Fibroblast of skin of right quadriceps (primary cell): ENCODE measurements around the gene SDF2L1.
"Not testable (repeated sequence)": the region's sequence is repeated elsewhere in the genome, so short reads cannot be mapped to it uniquely, and the experiment has no call there.

Experiments
- DNase-seq: peaks from one replicate; pipeline ENCODE4 v3.0.0-alpha.2; 2013

The SDF2L1 gene

GRCh38 chr22:21637450-21637849 lies 4.7 kb upstream of the SDF2L1 start:
- DNase-seq: not testable (repeated sequence)

- no peak for DNase-seq
These were observed 2.7 kb upstream of the SDF2L1 start for GRCh38 chr22:21639359-21639758.

DNA sequence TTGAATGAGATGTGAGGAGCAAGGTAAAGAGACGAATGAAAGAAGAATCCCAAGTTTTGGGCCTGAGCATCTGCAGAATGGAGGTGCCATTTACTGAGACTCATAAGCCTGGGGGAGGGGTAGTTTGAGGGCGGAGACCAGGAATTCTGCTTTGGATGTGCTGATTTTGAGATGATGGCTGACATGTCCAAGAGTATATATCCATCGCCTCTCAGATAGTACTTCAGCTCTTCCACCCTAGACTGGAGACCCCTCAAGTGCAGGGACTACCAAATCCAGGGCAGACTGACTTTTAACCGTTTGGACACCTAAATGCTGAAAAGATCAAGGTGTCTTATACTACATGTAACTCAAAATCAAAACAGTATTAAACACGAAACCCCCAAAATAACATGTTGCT lies 1.3 kb upstream of the SDF2L1 start:
- no peak for DNase-seq

DNA sequence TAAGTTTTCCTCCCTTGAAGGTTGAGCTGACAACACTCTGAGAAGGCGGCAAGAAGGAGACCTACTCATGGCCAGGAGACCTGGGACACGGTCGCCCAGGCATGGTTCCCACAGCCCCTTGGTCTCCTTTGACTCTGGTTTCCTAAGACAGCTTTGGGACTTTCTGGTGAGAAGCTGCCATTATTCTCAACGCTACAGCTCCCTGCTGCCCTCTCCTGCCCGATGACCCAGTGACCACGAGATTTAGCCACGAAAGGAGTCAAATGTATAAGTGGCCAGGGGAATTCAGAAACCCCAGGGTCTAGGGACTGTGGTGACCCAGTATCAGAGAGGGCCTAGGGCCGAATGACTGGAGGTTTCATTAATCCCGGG lies 699 bp upstream of the SDF2L1 start:
- peak; percentile 32 for DNase-seq

DNA sequence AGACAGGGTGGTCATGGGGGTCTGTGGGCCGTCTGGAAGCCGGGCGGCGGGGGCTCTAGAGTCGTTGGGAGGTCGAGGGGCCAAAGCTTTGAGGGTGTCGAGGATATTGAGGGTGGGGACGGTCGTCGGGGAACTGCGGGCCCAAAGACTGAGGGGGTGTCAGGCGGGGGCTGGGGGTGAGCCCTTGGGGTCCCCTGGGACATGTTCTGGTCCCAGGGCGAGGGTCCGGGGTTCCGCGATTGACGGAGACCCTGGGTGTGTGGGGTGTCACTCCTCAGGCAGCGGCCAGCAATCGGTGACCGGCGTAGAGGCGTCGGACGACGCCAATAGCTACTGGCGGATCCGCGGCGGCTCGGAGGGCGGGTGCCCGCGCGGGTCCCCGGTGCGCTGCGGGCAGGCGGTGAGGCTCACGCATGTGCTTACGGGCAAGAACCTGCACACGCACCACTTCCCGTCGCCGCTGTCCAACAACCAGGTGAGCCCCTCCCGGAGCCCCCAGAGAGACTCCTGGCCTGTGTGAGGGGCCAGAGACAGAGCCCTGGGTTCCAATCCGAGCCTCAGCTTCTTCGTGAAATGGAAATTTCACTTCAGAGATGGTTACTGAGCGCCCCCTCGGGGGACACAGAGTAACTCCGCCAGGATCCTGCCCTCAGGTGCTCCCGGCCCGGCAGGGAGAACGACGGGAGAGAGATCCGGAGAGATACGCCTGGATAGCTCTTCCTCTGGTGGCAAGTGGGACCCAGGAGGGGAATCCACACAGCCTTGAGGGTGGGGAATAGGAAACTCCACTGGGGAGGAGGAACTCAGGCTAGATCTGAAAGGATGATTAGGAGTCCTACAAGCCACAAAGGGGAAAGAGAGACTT lies 714 bp downstream of the SDF2L1 start:
- peak; percentile 47 for DNase-seq

GRCh38 chr22:21643533-21644357 lies 1.6 kb downstream of the SDF2L1 start:
- DNase-seq: no peak

- not testable (repeated sequence) for DNase-seq
These were observed 3.4 kb downstream of the SDF2L1 start for GRCh38 chr22:21645513-21645912.

GRCh38 chr22:21646608-21647590 lies 4.8 kb downstream of the SDF2L1 start:
- DNase-seq: peak; percentile 72

DNA sequence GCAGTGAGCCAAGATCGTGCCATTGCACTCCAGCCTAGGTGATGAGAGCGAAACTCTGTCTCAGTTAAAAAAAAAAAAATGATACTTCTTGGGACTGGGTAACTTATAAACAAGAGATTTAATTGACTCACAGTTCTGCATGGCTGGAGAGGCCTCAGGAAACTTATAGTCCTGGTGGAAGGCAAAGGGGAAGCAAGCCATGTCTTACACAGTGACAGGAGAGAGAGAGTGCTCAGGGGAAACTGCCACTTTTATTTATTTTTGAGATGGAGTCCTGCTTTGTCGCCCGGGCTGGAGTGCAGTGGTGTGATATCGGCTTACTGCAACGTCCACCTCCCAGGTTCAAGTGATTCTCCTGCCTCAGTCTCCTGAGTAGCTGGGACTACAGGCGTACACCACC lies 8.2 kb downstream of the SDF2L1 start:
- DNase-seq: no peak

DNA sequence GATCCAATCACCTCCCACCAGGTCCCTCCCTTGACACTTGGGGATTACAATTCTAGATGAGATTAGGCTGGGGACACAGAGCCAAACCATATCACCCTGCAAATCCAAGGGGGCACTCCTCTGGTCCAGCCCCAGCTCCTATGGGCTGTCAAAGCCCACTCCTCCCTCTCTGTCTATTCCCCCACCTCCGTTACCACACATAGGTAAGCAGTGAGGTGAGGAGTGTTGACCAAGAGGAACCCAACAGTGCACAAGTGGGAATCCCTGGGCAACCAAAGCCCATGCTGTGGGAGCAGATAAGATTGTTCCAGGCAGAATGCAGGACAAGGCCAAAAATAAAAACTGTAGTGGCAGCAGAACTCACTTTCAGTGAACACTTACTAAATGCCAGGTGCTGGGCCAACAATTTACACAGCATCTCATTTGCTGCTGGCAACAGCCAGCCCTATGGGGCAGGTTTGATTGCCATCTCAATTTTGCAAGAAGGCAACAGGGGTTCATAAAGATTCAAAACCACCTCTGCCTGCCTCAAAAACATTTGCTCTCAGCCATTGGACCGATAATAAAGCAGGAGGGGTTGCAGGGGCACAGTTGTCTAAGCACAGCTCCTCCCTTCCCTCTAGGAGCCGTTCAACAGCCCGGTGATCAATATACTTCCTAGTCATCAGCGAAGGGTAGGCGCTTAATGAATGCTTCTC lies 8.9 kb downstream of the SDF2L1 start:
- DNase-seq: no peak

DNA sequence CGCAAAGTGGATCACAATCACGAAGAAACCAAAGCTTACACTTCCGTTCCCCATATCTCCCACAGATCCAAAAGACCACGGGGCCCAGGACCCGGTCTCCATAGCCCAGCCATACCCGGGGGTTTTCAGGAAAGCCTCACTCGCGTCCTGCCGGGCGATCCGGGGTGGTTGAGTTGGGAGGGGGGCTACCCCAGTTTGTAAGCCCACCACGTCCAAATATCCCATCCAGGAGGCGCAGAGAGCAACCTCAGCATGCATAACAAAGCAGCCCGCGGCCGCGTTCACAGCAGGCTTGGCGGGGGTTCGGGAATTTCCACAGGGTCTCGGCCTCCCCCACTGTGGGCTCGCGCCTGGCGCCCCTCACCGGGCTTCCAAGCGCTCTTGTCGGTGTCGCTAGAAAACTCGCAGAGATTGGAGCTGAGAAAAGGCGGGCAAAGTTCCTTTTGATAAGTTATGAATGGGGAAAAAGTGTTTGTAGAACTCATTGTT lies 9.5 kb downstream of the SDF2L1 start:
- no peak for DNase-seq

- DNase-seq: peak; percentile 86
These were observed 10.0 kb downstream of the SDF2L1 start for GRCh38 chr22:21652010-21652546.

GRCh38 chr22:21652547-21653545 lies 10.7 kb downstream of the SDF2L1 start:
- no peak for DNase-seq

DNA sequence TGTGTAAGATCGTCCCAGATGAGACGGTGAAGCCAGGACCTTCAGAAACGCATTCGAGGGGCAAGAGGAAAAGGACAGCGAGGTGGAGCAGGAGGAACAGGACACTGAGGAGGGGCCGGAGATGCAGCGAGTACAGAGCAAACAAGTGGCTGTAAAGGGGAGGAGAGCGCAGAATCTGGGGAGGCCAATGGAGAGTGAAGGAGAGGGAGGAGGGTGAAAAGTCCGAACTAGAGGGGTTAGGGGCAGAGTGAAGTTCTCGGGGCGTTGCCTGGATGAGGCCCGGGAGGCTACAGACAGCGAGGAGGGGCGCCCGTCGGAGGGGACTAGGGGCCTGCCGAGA lies 14.9 kb downstream of the SDF2L1 start:
- DNase-seq: no peak

DNA sequence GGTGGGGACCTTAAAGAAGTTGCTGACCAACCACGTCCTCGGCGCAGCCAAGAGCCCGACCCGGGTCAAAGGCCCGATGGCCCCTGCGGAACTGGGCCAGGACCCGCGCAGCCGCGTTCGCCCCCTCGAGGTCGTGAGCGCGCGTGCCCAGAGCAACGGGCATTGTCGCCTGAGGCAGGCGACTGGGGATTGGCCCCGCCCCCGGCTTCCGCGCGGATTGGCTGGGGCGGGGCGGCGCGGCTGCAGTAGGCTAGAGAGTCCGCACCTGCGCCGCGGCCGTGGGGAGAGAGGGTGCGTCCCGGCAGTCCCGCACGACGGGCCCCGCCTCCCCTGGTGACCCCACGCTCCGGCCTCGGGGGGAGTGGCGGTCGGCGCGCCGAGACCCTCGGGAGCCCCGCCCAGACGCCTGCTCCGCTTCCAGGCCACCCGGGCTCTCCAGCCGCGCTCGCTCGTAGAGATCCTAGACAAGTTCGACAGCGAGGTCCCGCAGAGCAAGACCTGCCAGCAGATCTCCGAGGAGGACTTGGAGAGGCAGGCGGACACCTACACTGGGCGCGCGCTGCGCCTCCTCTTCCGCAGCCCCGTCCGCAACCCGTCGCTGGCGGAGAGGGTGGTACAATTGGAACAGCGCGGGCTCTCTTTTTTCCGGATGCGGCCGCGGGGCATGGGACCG lies 15.4 kb downstream of the SDF2L1 start:
- peak; percentile 36 for DNase-seq

GRCh38 chr22:21659864-21660525 lies 17.9 kb downstream of the SDF2L1 start:
- DNase-seq: no peak

GRCh38 chr22:21660904-21661303 lies 18.8 kb downstream of the SDF2L1 start:
- DNase-seq: no peak

DNA sequence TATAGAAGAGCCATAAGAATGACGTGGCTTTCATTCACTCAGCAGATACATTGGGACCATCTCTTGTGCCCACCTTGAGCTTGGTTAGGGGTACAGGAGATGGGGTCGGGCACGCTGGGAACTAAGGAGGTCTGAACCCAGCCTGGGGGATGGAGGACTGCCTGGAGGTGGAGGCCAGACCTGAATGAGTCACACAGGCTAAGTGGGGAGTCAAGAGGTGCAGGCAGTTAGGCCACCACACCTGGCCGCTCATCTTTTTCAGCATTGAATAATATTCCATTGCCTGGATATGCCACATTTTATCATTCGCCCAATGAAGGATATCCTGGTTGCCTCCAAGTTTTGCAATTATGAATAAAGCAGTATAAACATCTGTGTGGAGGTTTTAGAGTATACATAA lies 19.9 kb downstream of the SDF2L1 start:
- no peak for DNase-seq

DNA sequence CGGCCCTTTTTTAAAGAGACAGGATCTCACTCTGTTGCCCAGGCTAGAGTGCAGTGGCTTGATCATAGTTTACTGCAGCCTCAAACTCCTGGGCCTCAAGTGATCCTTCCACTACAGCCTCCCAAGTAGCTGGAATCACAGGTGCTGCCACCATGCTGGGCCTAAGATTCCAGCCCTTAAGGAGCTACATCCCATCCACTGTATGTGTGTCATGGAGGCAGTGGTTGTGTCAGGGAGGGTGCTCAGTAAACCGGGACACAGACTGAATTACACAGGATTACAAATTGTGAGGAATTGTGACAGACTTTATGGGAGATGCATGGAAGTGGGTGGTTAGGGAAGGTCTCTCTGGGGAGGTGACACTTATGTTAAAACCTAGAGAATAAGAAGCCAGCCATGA lies 21.6 kb downstream of the SDF2L1 start:
- no peak for DNase-seq
